GM12878 (cell line): ENCODE measurements around the gene SLCO3A1. TPM values are rescaled to one million over a fixed set of nuclear protein-coding genes. Genes with fewer than 3 reads are reported as not detected.
A peak's percentile ranks its signal among the peaks of the same experiment; 100 is the strongest.

Experiments used
- ATAC-seq: fragments of 200-7000 bp; cut with Tn5 transposase; 3 replicates; pipeline ENCODE4 v1.9.1; 2020; ENCODE audit warnings: mild to moderate bottlenecking, moderate library complexity
- BruUV-seq: library from RNA; stranded (reverse); fragments of 400-500 nt; replicated peaks from 2 replicates; lab custom pipeline; 2021; lab: Mats Ljungman, UMichigan
- CTCF ChIA-PET: fragments of 300-600 bp; sonication (Branson Sonifier 250); formaldehyde crosslinking; extraction: SDS; loops from one replicate; lab custom pipeline; 2021; ENCODE audit warnings: inconsistent platforms; lab: Yijun Ruan, JAX
- POLR2A ChIA-PET: fragments of 350-600 bp; formaldehyde crosslinking; extraction: SDS; loops from one replicate; lab custom pipeline; 2021; ENCODE audit warnings: inconsistent platforms; lab: Charles Lee
- RAD21 ChIA-PET: fragments of 300-600 bp; sonication (Branson Sonifier 250); formaldehyde crosslinking; loops from one replicate; lab custom pipeline; 2023; ENCODE audit warnings: antibody characterized with exemption; ENCODE audit not compliant: unreplicated experiment; lab: Charles Lee
- SMC1A ChIA-PET: fragments of 300-600 bp; sonication (Branson Sonifier 250); formaldehyde crosslinking; loops from one replicate; lab custom pipeline; 2023; ENCODE audit not compliant: unreplicated experiment, uncharacterized antibody; lab: Charles Lee
- DNase-seq: peaks from one replicate; pipeline ENCODE4 v3.0.0-alpha.2; 2011; ENCODE audit warnings: low read depth, low spot score
- FAIRE-seq: peaks from 3 replicates; lab custom pipeline; 2011; peaks lifted over from hg19 to GRCh38; lab: Jason Lieb, UNC
- H2AFZ ChIP-seq: 2 replicates; pipeline ENCODE4 v1.6.0; 2011; ENCODE audit warnings: low read depth, low read length, control low read depth; ENCODE audit not compliant: control insufficient read depth
- H3K27ac ChIP-seq: 2 replicates; pipeline ENCODE4 v1.5.1; 2011; ENCODE audit warnings: control low read depth; ENCODE audit not compliant: control insufficient read depth, insufficient read depth
- H3K27me3 ChIP-seq, 2 experiments: replicated peaks in 1 of 2; 2 replicates each; pipeline versions ENCODE4 v1.6.0 to v1.6.1; 2011; ENCODE audit warnings: low read length in 1 of 2; ENCODE audit not compliant: control insufficient read depth in 2 of 2, insufficient read depth in 2 of 2
- H3K36me3 ChIP-seq, 2 experiments: 2 replicates each; pipeline ENCODE4 v1.5.1; 2011; ENCODE audit warnings: low read length in 1 of 2; ENCODE audit not compliant: control insufficient read depth in 2 of 2, insufficient read depth in 2 of 2
- H3K4me1 ChIP-seq: 2 replicates; pipeline ENCODE4 v1.6.1; 2011; ENCODE audit warnings: mild to moderate bottlenecking, low read length, moderate library complexity, mixed read lengths; ENCODE audit not compliant: control insufficient read depth, insufficient read depth
- H3K4me2 ChIP-seq: 2 replicates; pipeline ENCODE4 v1.6.0; 2011; ENCODE audit warnings: control low read depth; ENCODE audit not compliant: control insufficient read depth, insufficient read depth
- H3K4me3 ChIP-seq: fragments of 200-600 bp; sonication (generic); 2 replicates; pipeline ENCODE4 v1.5.1; 2016
- H3K79me2 ChIP-seq: 2 replicates; pipeline ENCODE4 v1.6.0; 2011; ENCODE audit warnings: low read length; ENCODE audit not compliant: control insufficient read depth, insufficient read depth
- H3K9ac ChIP-seq: 2 replicates; pipeline ENCODE4 v1.8.0; 2011; ENCODE audit warnings: low read length, control low read depth, mixed read lengths; ENCODE audit not compliant: control insufficient read depth, insufficient read depth
- H3K9me3 ChIP-seq: replicated peaks from 3 replicates; pipeline ENCODE4 v1.5.1; 2011; ENCODE audit warnings: mild to moderate bottlenecking, low read length; ENCODE audit not compliant: control insufficient read depth, insufficient read depth
- H4K20me1 ChIP-seq: 2 replicates; pipeline ENCODE4 v1.6.0; 2011; ENCODE audit not compliant: control insufficient read depth, insufficient read depth
- BHLHE40 ChIP-seq, 2 experiments: fragments of 450-650 bp in 1 of 2; IDR thresholded peaks; 2 replicates each; pipeline ENCODE4 v1.6.1; 2011 to 2017; ENCODE audit warnings: low read depth in 2 of 2, borderline replicate concordance in 1 of 2, improper control_type of control experiment in 1 of 2, low read length in 1 of 2, mild to moderate bottlenecking in 1 of 2
- CBFB ChIP-seq: IDR thresholded peaks from 2 replicates; pipeline ENCODE4 v1.6.1; 2016; ENCODE audit warnings: antibody characterized with exemption, low read depth
- CBX5 ChIP-seq: sonication (generic); IDR thresholded peaks from 2 replicates; pipeline ENCODE4 v1.6.1; 2016; ENCODE audit warnings: low read depth, moderate library complexity, mild to moderate bottlenecking, inconsistent platforms
- CHD4 ChIP-seq: fragments of 200-600 bp; sonication (generic); IDR thresholded peaks from 2 replicates; pipeline ENCODE4 v1.6.1; 2016; ENCODE audit warnings: mild to moderate bottlenecking
- DPF2 ChIP-seq: fragments of 450-650 bp; IDR thresholded peaks from 2 replicates; pipeline ENCODE4 v1.6.1; 2017; ENCODE audit warnings: mild to moderate bottlenecking
- ETV6 ChIP-seq, 2 experiments: fragments of 450-650 bp in 1 of 2; IDR thresholded peaks in 1 of 2; conservative IDR thresholded peaks in 1 of 2; 2 replicates each; pipeline ENCODE4 v1.6.1; 2014; ENCODE audit warnings: antibody characterized with exemption in 1 of 2, borderline replicate concordance in 1 of 2, low read depth in 1 of 2, mild to moderate bottlenecking in 1 of 2, moderate library complexity in 1 of 2
- FOXK2 ChIP-seq: fragments of 450-650 bp; IDR thresholded peaks from 2 replicates; pipeline ENCODE4 v1.6.1; 2017; ENCODE audit warnings: mild to moderate bottlenecking, moderate library complexity
- JUND ChIP-seq: IDR thresholded peaks from 2 replicates; pipeline ENCODE4 v1.6.1; 2012; ENCODE audit warnings: low read depth, mild to moderate bottlenecking, low read length, improper control_type of control experiment, moderate library complexity
- MYB ChIP-seq: fragments of 150-350 bp; IDR thresholded peaks from 2 replicates; pipeline ENCODE4 v1.6.1; 2014; ENCODE audit warnings: mild to moderate bottlenecking, low read depth, low read length, borderline replicate concordance
- NBN ChIP-seq: fragments of 450-650 bp; IDR thresholded peaks from 2 replicates; pipeline ENCODE4 v1.6.1; 2016
- POU2F2 ChIP-seq: IDR thresholded peaks from 3 replicates; pipeline ENCODE4 v1.6.1; 2011; ENCODE audit warnings: low read depth, mild to moderate bottlenecking, low read length, borderline replicate concordance
- SMAD1 ChIP-seq: fragments of 450-650 bp; IDR thresholded peaks from 2 replicates; pipeline ENCODE4 v1.6.1; 2018; ENCODE audit warnings: mild to moderate bottlenecking, low read depth; ENCODE audit not compliant: partially characterized antibody
- SP1 ChIP-seq: IDR thresholded peaks from one replicate; pipeline ENCODE4 v1.6.1; 2011; ENCODE audit warnings: low read depth, low read length
- SUPT20H ChIP-seq: IDR thresholded peaks from 2 replicates; pipeline ENCODE4 v1.6.1; 2011; ENCODE audit warnings: low read depth, mild to moderate bottlenecking, low read length, moderate library complexity, borderline replicate concordance; ENCODE audit not compliant: control insufficient read depth
- YY1 ChIP-seq: IDR thresholded peaks from 2 replicates; pipeline ENCODE4 v1.6.1; 2011; ENCODE audit warnings: low read depth, mild to moderate bottlenecking, low read length
- WGBS: methylation state at CpG from one replicate; pipeline ENCODE4 v1.1.6; 2016; ENCODE audit warnings: low lambda C conversion rate; ENCODE audit not compliant: insufficient replicate concordance, insufficient coverage; ENCODE audit errors: missing lambda C conversion rate; 5-methylcytosine and 5-hydroxymethylcytosine counted together
- in situ Hi-C: fragments of 300-500 bp; cut with MboI; formaldehyde crosslinking; loops from 9 replicates; pipeline ENCODE4 v1.14.3; 2018; ENCODE audit warnings: mixed read lengths
- intact Hi-C: fragments of 100-400 bp; cut with micrococcal nuclease; formaldehyde crosslinking; loops from one replicate; pipeline ENCODE4 v1.14.2; 2022; ENCODE audit not compliant: unreplicated experiment
- polyA plus RNA-seq, 11 experiments: library from polyadenylated mRNA; depleted of rRNA in 4 of 11; unstranded in 6 of 11; stranded (reverse) in 5 of 11; fragments of >200 nt; fragmentation: Nextera tagmentation in 4 of 11; fragmentation: Illumina TruSeq in 1 of 11; extraction: Ambion mirVana in 4 of 11; extraction: Trizol in 1 of 11; gene quantifications; 1 replicate in 1 of 11; 2 replicates in 10 of 11; pipeline versions ENCODE4 v1.2.1 to v1.2.3, GENCODE V29; 2011 to 2016; ENCODE audit warnings: inconsistent platforms in 2 of 11, missing spikeins in 2 of 11, low read depth in 1 of 11
- total RNA-seq, 4 experiments: library from RNA; depleted of rRNA in 3 of 4; stranded (reverse); fragments of >200 nt in 3 of 4; fragmentation: Illumina TruSeq in 1 of 4; extraction: Trizol in 1 of 4; gene quantifications; 2 replicates each; pipeline versions ENCODE4 v1.2.1 to v1.2.3, GENCODE V29; 2013 to 2021
- TF ChIP-seq, protein P1 (sequence below): fragments of 450-650 bp; IDR thresholded peaks from 2 replicates; pipeline ENCODE4 v1.6.1; 2018; ENCODE audit warnings: mild to moderate bottlenecking, low read depth, moderate library complexity; ENCODE audit not compliant: partially characterized antibody
- TF ChIP-seq, protein P2 (sequence below): fragments of 450-650 bp; IDR thresholded peaks from 2 replicates; pipeline ENCODE4 v1.6.1; 2016; ENCODE audit warnings: mild to moderate bottlenecking
- TF ChIP-seq, protein P3 (sequence below), 3 experiments: IDR thresholded peaks in 2 of 3; conservative IDR thresholded peaks in 1 of 3; 2 replicates each; pipeline ENCODE4 v1.5.1; 2011; ENCODE audit warnings: low read depth in 3 of 3, low read length in 3 of 3, mild to moderate bottlenecking in 3 of 3, control low read depth in 2 of 3, moderate library complexity in 2 of 3, inconsistent platforms in 1 of 3, mixed read lengths in 1 of 3; ENCODE audit not compliant: control insufficient read depth in 2 of 3, insufficient read depth in 1 of 3; ENCODE audit errors: extremely low read depth in 1 of 3

Gene SLCO3A1
- total and polyA plus RNA-seq, 10 of the 15 experiments (the other 5 are each of a cell fraction or from before 2014, with no cell fraction given): 0.05 to 5.9 (median 0.31) TPM

DNA sequence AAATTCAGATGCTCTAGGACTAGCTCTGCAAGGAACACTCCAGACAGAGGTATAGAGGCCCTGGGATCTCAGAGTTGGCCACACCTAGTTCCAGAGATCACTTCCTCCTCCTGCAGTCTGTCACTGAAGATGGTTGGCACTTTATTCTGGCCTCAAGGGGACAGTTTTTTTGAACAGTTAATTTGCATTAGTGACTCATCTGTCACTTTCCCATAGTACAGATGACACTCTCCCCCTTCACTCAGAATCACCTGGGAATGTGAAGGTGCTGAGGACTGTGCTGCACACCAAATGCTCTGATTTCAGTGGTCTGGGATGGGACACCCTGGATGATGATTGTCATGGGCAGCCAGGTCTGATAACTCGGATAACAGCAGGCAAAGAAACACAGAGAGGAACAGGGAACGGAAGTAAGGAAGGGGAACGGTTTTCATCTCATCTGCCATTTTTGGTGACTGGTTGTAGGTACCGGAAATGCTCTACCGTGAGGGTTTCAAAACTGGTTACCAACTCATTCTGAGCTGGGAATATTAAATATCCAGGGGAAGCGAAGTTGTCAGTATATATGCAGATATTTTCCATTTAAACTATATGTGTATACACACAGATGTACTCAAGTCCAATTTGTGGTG is 307.6 kb downstream of the SLCO3A1 start:
- FAIRE-seq (peak; percentile 93), DNase-seq (peak; percentile 80), ATAC-seq (peak; percentile 91)
- no peaks in the 10 kb centered on the region for H3K79me2 ChIP-seq
- ChIA-PET SMC1A (interaction anchor here (0.6 to 1.3 kb wide), 2 partner anchors 59 to 1046 kb away, joined by 3 to 6 read pairs; no protein-coding TSS in a partner anchor), POLR2A (no interaction called here), CTCF (no interaction called here), RAD21 (interaction anchor here (1.1 kb wide), 1 partner anchor 8 kb away, joined by 6 read pairs; no protein-coding TSS in a partner anchor)
- intact Hi-C loops (loop anchor here (1.0 kb wide), 1 partner anchor 59 kb away; no protein-coding TSS in a partner anchor), in situ Hi-C loops (no loop called here)
- peak overlapping the region; percentile 58 for H3K4me2 ChIP-seq
- peaks cover 19% of the 10 kb centered on the region for H3K4me1 ChIP-seq
- H3K27me3 ChIP-seq: no peaks in the 10 kb centered on the region
- H3K9me3 ChIP-seq: no peaks in the 10 kb centered on the region
- peak overlapping the region; percentile 54 for H3K27ac ChIP-seq
- no TSS peak for BruUV-seq
- no peak overlapping the region for H3K4me3 ChIP-seq
- no peaks in the 10 kb centered on the region for H3K36me3 ChIP-seq
- peak overlapping the region; percentile 89 for H2AFZ ChIP-seq
- 0% methylated on average over 6 of the region's 6 CpGs for WGBS
- no peak overlapping the region for H3K9ac ChIP-seq
- H4K20me1 ChIP-seq: no peaks in the 10 kb centered on the region
- no peak for TF ChIP-seq SMAD1
- TF ChIP-seq, protein P1, sequence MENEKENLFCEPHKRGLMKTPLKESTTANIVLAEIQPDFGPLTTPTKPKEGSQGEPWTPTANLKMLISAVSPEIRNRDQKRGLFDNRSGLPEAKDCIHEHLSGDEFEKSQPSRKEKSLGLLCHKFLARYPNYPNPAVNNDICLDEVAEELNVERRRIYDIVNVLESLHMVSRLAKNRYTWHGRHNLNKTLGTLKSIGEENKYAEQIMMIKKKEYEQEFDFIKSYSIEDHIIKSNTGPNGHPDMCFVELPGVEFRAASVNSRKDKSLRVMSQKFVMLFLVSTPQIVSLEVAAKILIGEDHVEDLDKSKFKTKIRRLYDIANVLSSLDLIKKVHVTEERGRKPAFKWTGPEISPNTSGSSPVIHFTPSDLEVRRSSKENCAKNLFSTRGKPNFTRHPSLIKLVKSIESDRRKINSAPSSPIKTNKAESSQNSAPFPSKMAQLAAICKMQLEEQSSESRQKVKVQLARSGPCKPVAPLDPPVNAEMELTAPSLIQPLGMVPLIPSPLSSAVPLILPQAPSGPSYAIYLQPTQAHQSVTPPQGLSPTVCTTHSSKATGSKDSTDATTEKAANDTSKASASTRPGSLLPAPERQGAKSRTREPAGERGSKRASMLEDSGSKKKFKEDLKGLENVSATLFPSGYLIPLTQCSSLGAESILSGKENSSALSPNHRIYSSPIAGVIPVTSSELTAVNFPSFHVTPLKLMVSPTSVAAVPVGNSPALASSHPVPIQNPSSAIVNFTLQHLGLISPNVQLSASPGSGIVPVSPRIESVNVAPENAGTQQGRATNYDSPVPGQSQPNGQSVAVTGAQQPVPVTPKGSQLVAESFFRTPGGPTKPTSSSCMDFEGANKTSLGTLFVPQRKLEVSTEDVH: no peak
- 0 out of 4 replicates have a peak, but pooled peaks of 1 of the 2 experiments have one; percentile 4 for TF ChIP-seq BHLHE40 (IDR thresholded peaks at IDR 0.05; ENCODE audit: borderline replicate concordance in 1 of 2, low read depth in 2 of 2, low read length in 1 of 2)
- TF ChIP-seq, protein P2, sequence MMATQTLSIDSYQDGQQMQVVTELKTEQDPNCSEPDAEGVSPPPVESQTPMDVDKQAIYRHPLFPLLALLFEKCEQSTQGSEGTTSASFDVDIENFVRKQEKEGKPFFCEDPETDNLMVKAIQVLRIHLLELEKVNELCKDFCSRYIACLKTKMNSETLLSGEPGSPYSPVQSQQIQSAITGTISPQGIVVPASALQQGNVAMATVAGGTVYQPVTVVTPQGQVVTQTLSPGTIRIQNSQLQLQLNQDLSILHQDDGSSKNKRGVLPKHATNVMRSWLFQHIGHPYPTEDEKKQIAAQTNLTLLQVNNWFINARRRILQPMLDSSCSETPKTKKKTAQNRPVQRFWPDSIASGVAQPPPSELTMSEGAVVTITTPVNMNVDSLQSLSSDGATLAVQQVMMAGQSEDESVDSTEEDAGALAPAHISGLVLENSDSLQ: peak; percentile 88
- peak; percentile 70; the same call in 1 of the 2 replicates for TF ChIP-seq DPF2
- TF ChIP-seq NBN: peak; percentile 57; the same call in 1 of the 2 replicates
- TF ChIP-seq, protein P3, sequence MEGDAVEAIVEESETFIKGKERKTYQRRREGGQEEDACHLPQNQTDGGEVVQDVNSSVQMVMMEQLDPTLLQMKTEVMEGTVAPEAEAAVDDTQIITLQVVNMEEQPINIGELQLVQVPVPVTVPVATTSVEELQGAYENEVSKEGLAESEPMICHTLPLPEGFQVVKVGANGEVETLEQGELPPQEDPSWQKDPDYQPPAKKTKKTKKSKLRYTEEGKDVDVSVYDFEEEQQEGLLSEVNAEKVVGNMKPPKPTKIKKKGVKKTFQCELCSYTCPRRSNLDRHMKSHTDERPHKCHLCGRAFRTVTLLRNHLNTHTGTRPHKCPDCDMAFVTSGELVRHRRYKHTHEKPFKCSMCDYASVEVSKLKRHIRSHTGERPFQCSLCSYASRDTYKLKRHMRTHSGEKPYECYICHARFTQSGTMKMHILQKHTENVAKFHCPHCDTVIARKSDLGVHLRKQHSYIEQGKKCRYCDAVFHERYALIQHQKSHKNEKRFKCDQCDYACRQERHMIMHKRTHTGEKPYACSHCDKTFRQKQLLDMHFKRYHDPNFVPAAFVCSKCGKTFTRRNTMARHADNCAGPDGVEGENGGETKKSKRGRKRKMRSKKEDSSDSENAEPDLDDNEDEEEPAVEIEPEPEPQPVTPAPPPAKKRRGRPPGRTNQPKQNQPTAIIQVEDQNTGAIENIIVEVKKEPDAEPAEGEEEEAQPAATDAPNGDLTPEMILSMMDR (IDR thresholded peaks at IDR 0.05 in 2 of 3, conservative IDR thresholded peaks at IDR 0.05 in 1 of 3; ENCODE audit: control insufficient read depth in 2 of 3, extremely low read depth in 1 of 3, insufficient read depth in 1 of 3, low read depth in 3 of 3, low read length in 3 of 3): no peak
- no peak for TF ChIP-seq SUPT20H
- 0 out of 2 replicates have a peak, but pooled peaks have one; percentile 36 for TF ChIP-seq YY1
- peak; percentile 95 for TF ChIP-seq POU2F2
- TF ChIP-seq FOXK2: no peak
- no peak for TF ChIP-seq SP1
- TF ChIP-seq CBFB: no peak
- no peak for TF ChIP-seq MYB
- TF ChIP-seq JUND: peak; percentile 33; the same call in 1 of the 2 replicates
- TF ChIP-seq ETV6 (conservative IDR thresholded peaks at IDR 0.05 in 1 of 2, IDR thresholded peaks at IDR 0.05 in 1 of 2; ENCODE audit: borderline replicate concordance in 1 of 2, low read depth in 1 of 2): 0 out of 4 replicates have a peak, but pooled peaks of 1 of the 2 experiments have one; percentile 22
- no peak for TF ChIP-seq CHD4
- 0 out of 2 replicates have a peak, but pooled peaks have one; percentile 29 for TF ChIP-seq CBX5
